ENCODE data around the gene EIF4E3.

GRCh38 chr3:71652781-71653413 lies 72.3 kb downstream of the EIF4E3 start:
- peak; percentile 57 to 71 (median 65) for TF ChIP-seq CTCF (IDR thresholded peaks at IDR 0.05)
- TF ChIP-seq POLR2A (IDR thresholded peaks at IDR 0.05; ENCODE audit: low read depth) = no peak

Measured in esophagus muscularis mucosa (tissue), 3 donors.